Natural killer cell (primary cell): Measurements from ENCODE around the gene LARGE1. TPM values are rescaled to one million over a fixed set of nuclear protein-coding genes. Genes with fewer than 3 reads are reported as not detected.

Source experiments
- ATAC-seq, 3 donors: fragments of 150-1000 bp in 2 of 3; fragments of 200-7000 bp in 1 of 3; cut with Tn5 transposase; 1 replicate in 1 of 3; 2 replicates in 2 of 3; pipeline ENCODE4 v1.10.0; 2021; ENCODE audit warnings: mild to moderate bottlenecking in 2 of 3, moderate library complexity in 2 of 3
- DNase-seq, 2 donors: peaks; one replicate each; pipeline versions ENCODE4 v3.0.0 to v3.0.0-alpha.2; 2013 to 2021; ENCODE audit warnings: mixed read lengths in 1 of 2
- H3K27ac ChIP-seq: one replicate; pipeline ENCODE4 v1.5.1; 2013; ENCODE audit warnings: mild to moderate bottlenecking, low read length
- H3K27me3 ChIP-seq: one replicate; pipeline ENCODE4 v1.6.1; 2013; ENCODE audit warnings: low read length; ENCODE audit not compliant: control insufficient read depth, insufficient read depth
- H3K36me3 ChIP-seq: one replicate; pipeline ENCODE4 v1.6.1; 2013; ENCODE audit warnings: low read length; ENCODE audit not compliant: control insufficient read depth, insufficient read depth
- H3K4me1 ChIP-seq: one replicate; pipeline ENCODE4 v1.6.1; 2013; ENCODE audit warnings: low read length; ENCODE audit not compliant: control insufficient read depth, insufficient read depth
- H3K4me3 ChIP-seq: one replicate; pipeline ENCODE4 v1.5.1; 2013; ENCODE audit warnings: low read length
- H3K9me3 ChIP-seq: one replicate; pipeline ENCODE4 v1.6.1; 2013; ENCODE audit warnings: low read length; ENCODE audit not compliant: control insufficient read depth, insufficient read depth
- H3K27ac Mint-ChIP-seq, 2 donors: one replicate each; pipeline ENCODE4 v1.8.0; 2022; ENCODE audit warnings: mild to moderate bottlenecking in 2 of 2, mixed read lengths in 2 of 2, moderate library complexity in 1 of 2
- H3K27me3 Mint-ChIP-seq, 2 donors: one replicate each; pipeline ENCODE4 v1.8.0; 2022; ENCODE audit warnings: low read depth in 2 of 2, mixed read lengths in 2 of 2
- H3K36me3 Mint-ChIP-seq: one replicate; pipeline ENCODE4 v1.8.0; 2022; ENCODE audit warnings: mixed read lengths
- H3K4me1 Mint-ChIP-seq, 2 donors: one replicate each; pipeline ENCODE4 v1.8.0; 2022; ENCODE audit warnings: mixed read lengths in 2 of 2
- H3K4me3 Mint-ChIP-seq: one replicate; pipeline ENCODE4 v1.8.0; 2022; ENCODE audit warnings: mild to moderate bottlenecking, moderate library complexity, mixed read lengths
- H3K9me3 Mint-ChIP-seq, 2 donors: one replicate each; pipeline ENCODE4 v1.8.0; 2022; ENCODE audit warnings: mixed read lengths in 2 of 2
- CTCF ChIP-seq: fragments of 200-600 bp; IDR thresholded peaks from one replicate; pipeline ENCODE4 v1.8.0; 2022; ENCODE audit warnings: antibody characterized with exemption
- WGBS: methylation state at CpG from one replicate; pipeline ENCODE4 v1.1.7; 2013; ENCODE audit warnings: missing lambda C conversion rate; ENCODE audit not compliant: insufficient coverage; 5-methylcytosine and 5-hydroxymethylcytosine counted together
- intact Hi-C: fragments of 100-400 bp; cut with micrococcal nuclease; formaldehyde crosslinking; loops from one replicate; pipeline ENCODE4 v1.14.2; 2022
- total RNA-seq, 4 donors: library from RNA; stranded (reverse); fragments of 120-200 nt in 1 of 4; gene quantifications; one replicate each; pipeline versions ENCODE4 v1.2.3 to v1.2.4, GENCODE V29; 2013 to 2022

LARGE1 gene
- total RNA-seq, 3 donors from 2014 or later (not counting 1 experiment from before 2014, with no cell fraction given) = 2.6 to 11.6 (median 4.1) TPM

- Histone ChIP-seq H3K27me3 (no peaks in the 10 kb centered on the region), H3K4me1 (peaks cover 4% of the 10 kb centered on the region), H3K27ac (no peak overlapping the region), H3K9me3 (no peaks in the 10 kb centered on the region), H3K36me3 (no peaks in the 10 kb centered on the region), H3K4me3 (no peak overlapping the region)
- no peaks in the 10 kb centered on the region for H3K36me3 Mint-ChIP-seq
- no peaks in the 10 kb centered on the region for H3K9me3 Mint-ChIP-seq
- H3K4me1 Mint-ChIP-seq = no peaks in the 10 kb centered on the region
- TF ChIP-seq CTCF = no peak
- 46% methylated on average over 5 of the region's 5 CpGs for WGBS
- DNase-seq = no peak
- ATAC-seq = no peak
- no peak overlapping the region for H3K4me3 Mint-ChIP-seq
- H3K27me3 Mint-ChIP-seq = no peaks in the 10 kb centered on the region
- no peak overlapping the region for H3K27ac Mint-ChIP-seq
- intact Hi-C loops = no loop called here
Measured at GRCh38 chr22:33584152-33584551, 336.1 kb downstream of the LARGE1 start.

- Mint-ChIP-seq H3K36me3 (no peaks in the 10 kb centered on the region), H3K27ac (no peak overlapping the region), H3K27me3 (no peaks in the 10 kb centered on the region), H3K4me3 (no peak overlapping the region), H3K4me1 (no peaks in the 10 kb centered on the region), H3K9me3 (no peaks in the 10 kb centered on the region)
- ATAC-seq = no peak
- Histone ChIP-seq H3K27me3 (no peaks in the 10 kb centered on the region), H3K4me3 (no peak overlapping the region), H3K27ac (no peak overlapping the region), H3K4me1 (peaks cover 7% of the 10 kb centered on the region), H3K9me3 (no peaks in the 10 kb centered on the region), H3K36me3 (no peaks in the 10 kb centered on the region)
- intact Hi-C loops = no loop called here
- no peak for TF ChIP-seq CTCF
- WGBS = 94% methylated on average over 1 of the region's 1 CpG
- DNase-seq = no peak
Measured at GRCh38 chr22:33582822-33583400, 337.4 kb downstream of the LARGE1 start.

- no peak overlapping the region for H3K27ac Mint-ChIP-seq
- no peaks in the 10 kb centered on the region for H3K27me3 Mint-ChIP-seq
- ATAC-seq = no peak
- intact Hi-C loops = no loop called here
- no peaks in the 10 kb centered on the region for H3K9me3 Mint-ChIP-seq
- TF ChIP-seq CTCF = no peak
- no peak for DNase-seq
- Histone ChIP-seq H3K27me3 (no peaks in the 10 kb centered on the region), H3K4me1 (peaks cover 7% of the 10 kb centered on the region), H3K9me3 (no peaks in the 10 kb centered on the region), H3K4me3 (no peak overlapping the region), H3K36me3 (no peaks in the 10 kb centered on the region), H3K27ac (no peak overlapping the region)
- no peaks in the 10 kb centered on the region for H3K36me3 Mint-ChIP-seq
- no peak overlapping the region for H3K4me3 Mint-ChIP-seq
- no peaks in the 10 kb centered on the region for H3K4me1 Mint-ChIP-seq
- WGBS = 76% methylated on average over 6 of the region's 7 CpGs
Measured at GRCh38 chr22:33580310-33580709, 340.0 kb downstream of the LARGE1 start.
